WI38 (cell line): ENCODE data around the gene PDZK1.
"Not testable (repeated sequence)": the region's sequence is repeated elsewhere in the genome, so short reads cannot be mapped to it uniquely, and the experiment has no call there.

ENCODE experiments used
- H3K4me3 ChIP-seq: 2 replicates; pipeline ENCODE4 v1.5.1; 2011; ENCODE audit warnings: low read depth, mild to moderate bottlenecking, control low read depth, low read length
- TF ChIP-seq, protein P1 (sequence below): IDR thresholded peaks from 2 replicates; pipeline ENCODE4 v1.5.1; 2012; ENCODE audit warnings: low read depth, mild to moderate bottlenecking, control low read depth, low read length

Gene PDZK1

GRCh38 chr1:145690587-145691558, 16.3 kb downstream of the PDZK1 start:
- no peak overlapping the region; the same call in 1 of the 2 replicates for H3K4me3 ChIP-seq
- TF ChIP-seq, protein P1, sequence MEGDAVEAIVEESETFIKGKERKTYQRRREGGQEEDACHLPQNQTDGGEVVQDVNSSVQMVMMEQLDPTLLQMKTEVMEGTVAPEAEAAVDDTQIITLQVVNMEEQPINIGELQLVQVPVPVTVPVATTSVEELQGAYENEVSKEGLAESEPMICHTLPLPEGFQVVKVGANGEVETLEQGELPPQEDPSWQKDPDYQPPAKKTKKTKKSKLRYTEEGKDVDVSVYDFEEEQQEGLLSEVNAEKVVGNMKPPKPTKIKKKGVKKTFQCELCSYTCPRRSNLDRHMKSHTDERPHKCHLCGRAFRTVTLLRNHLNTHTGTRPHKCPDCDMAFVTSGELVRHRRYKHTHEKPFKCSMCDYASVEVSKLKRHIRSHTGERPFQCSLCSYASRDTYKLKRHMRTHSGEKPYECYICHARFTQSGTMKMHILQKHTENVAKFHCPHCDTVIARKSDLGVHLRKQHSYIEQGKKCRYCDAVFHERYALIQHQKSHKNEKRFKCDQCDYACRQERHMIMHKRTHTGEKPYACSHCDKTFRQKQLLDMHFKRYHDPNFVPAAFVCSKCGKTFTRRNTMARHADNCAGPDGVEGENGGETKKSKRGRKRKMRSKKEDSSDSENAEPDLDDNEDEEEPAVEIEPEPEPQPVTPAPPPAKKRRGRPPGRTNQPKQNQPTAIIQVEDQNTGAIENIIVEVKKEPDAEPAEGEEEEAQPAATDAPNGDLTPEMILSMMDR, result no peak

DNA sequence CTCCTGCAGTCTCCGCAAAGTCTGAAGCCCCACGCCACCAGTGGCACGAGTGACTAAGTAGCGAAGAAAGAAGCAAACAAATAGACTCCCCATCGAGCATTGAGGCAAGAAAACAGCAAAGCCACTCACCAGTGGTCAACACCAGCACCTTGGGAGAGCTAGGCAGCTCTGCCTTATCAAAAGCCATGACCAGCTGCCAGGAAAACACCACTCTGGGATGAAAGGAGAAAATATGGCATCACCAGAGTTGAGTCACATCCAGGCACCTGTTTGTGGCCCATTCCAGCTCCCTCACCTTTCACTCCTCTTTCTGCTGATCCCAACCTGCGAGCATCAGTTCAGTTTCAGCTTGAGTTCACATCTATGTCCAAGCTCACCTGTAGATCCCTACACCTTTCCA, 17.2 kb downstream of the PDZK1 start:
- H3K4me3 ChIP-seq, result no peak overlapping the region
- TF ChIP-seq, protein P1, result no peak

- H3K4me3 ChIP-seq, result no peak overlapping the region
- TF ChIP-seq, protein P1, result no peak
Measured at GRCh38 chr1:145688924-145689323, 18.2 kb downstream of the PDZK1 start.

DNA sequence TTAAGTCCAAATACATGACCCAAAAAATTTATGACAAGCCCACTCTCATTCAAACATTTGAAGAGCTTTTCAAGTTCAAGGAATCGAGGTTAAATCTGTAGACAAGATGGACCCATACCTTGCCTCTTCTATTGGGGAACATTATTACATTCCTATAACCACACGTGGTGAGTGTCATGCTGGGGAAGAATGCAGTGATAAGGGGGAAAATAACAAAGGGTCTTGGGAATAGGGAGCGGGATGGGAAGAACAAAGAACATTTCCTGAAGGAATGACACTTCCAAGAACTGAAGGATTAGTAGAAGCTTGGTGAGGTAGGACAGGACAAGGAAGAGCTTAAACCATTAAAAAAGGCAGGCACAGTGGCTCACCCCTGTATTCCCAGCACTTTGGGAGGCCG, 18.8 kb downstream of the PDZK1 start:
- no peak overlapping the region for H3K4me3 ChIP-seq
- TF ChIP-seq, protein P1, result no peak

DNA sequence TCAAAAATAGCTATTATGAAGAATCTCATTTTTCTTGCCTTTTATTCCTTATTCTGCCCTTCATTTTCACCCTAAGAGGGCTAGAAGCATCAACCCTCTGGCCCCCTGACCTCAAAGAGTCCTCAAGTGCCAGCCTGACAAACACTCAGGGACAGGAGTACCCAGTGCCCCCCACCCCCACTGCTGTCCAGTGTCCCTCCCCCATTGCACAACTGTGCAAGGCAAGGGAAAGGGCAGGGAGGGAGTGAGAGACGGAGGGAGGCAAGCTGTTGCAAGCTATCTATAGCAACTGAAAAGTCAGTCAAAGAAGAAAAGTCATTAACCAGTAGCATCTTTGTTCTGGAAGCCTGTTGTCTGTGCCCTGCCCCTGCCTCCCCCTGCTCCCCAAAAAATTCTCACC, 21.1 kb downstream of the PDZK1 start:
- H3K4me3 ChIP-seq, result not testable (repeated sequence)

DNA sequence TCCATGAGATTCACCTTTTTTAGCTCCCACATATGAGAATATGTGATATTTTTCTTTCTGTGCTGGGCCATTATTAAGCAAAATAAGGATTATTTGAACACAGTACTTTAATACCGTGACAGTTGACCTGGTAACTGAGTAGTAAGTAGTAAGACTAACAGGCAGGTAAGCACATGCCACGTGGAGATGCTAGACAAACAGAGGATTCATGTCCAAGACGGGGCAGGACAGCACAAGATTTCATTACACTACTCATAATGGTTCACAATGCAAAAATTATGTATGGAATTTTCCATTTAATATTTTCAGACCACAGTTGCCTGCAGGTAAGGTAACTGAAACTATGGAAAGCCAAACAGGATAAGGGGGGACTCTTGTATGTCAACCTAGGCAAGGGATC, 22.3 kb downstream of the PDZK1 start:
- not testable (repeated sequence) for H3K4me3 ChIP-seq

- H3K4me3 ChIP-seq, result not testable (repeated sequence)
Measured at GRCh38 chr1:145673217-145673616, 34.0 kb downstream of the PDZK1 start.

DNA sequence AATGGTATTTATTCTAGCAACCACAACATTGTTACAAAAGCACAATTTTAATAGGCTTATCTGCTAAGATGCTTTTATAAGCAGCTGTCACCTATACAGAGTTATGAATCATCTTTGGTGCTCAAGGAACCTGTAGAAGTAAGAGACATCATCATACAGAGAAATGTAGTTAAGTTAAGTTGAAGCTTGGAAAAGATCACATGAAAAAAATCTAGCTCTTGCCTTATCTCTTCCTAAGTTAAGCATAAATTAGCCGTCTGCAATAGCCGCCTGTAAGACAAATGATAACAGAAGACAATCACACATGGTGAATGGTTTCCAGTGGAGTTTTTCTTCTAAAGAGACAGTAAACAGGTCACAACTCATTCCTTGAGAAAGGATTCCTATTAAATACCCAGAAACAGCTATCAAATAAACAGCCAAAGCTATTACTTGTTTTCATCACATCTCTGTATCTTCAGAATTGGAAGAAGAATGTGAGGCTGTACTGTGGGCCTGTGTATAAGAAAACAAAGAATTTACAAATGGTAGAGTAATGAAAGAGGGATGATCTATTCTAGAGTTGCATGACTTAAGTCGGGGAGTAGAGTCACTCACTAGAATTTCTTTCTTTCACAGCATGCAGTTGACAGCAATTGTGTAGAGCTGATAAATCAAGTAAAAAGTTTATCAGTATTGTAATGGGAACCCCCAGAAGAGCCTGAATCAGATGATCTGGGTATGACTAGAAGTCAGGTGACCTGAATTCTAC, 36.0 kb downstream of the PDZK1 start:
- H3K4me3 ChIP-seq, result not testable (repeated sequence)

DNA sequence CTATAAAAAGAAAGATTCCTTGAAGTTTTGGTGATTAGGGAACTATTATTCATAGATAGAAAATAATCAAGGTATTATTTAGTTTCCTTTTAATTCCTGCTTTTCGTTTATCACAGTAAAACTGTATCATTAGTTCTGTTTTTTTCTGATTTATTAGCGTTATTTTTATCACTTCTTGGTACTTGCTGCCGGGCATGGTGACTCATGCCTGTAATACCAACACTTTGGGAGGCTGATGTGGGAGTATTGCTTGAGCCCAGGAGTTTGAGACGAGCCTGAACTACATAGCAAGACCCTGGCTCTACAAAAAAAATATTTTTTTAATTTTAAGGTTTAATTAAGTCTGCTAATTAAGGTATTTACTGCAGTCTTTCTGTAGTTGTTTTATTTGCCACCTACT, 42.2 kb downstream of the PDZK1 start:
- H3K4me3 ChIP-seq, result not testable (repeated sequence)

GRCh38 chr1:145662502-145662901, 44.7 kb downstream of the PDZK1 start:
- H3K4me3 ChIP-seq, result not testable (repeated sequence)

DNA sequence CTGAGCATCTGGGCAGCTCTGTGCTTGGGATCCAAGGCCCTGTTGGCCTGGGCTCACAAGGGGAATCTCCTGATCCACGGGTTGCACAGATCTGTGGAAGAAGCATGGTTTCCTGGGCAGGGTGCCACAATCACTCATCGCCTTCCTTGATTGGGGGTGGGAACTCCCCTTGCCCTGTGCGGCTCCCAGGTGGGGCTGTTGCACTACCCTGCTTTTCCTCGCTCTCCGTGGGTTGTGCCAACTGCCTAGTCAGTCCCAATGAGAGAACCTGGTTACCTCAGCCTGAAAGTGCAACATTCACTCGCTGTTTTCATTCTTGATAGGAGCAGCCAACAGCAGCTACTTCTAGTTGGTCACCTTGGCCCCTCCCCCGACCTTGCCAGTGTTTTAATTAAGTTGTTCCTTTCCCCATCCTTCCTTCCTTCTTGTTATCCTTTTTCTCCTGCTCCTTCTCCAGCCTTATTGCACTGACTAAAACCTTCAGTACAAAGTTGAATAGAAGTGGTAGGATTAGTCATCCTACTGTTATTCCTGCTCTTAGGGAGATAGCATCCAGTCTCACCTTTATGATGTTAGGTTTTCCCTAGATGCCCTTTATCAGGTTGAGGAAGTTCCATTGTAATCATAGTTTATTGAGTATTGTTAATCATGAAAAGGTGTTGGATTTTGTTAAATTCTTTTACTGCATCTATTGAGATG, 50.8 kb downstream of the PDZK1 start:
- not testable (repeated sequence) for H3K4me3 ChIP-seq

GRCh38 chr1:145643990-145644389, 63.2 kb downstream of the PDZK1 start:
- H3K4me3 ChIP-seq, result not testable (repeated sequence)

- H3K4me3 ChIP-seq, result not testable (repeated sequence)
Measured at GRCh38 chr1:145641886-145642285, 65.3 kb downstream of the PDZK1 start.

GRCh38 chr1:145636237-145636636, 70.9 kb downstream of the PDZK1 start:
- not testable (repeated sequence) for H3K4me3 ChIP-seq

GRCh38 chr1:145622177-145622576, 85.0 kb downstream of the PDZK1 start:
- not testable (repeated sequence) for H3K4me3 ChIP-seq
